AG10803 (cell line): Measurements from ENCODE around the gene DCXR.

ENCODE experiments used
- DNase-seq: peaks from one replicate; pipeline ENCODE4 v3.0.0; 2010; ENCODE audit warnings: low read depth
- H3K4me3 ChIP-seq: 2 replicates; pipeline ENCODE4 v1.5.1; 2011; ENCODE audit warnings: mild to moderate bottlenecking, low read length, control low read depth
- CTCF ChIP-seq: conservative IDR thresholded peaks from 2 replicates; pipeline ENCODE4 v1.5.1; 2011; ENCODE audit warnings: mild to moderate bottlenecking, low read length, control low read depth, inconsistent platforms

DCXR gene

GRCh38 chr17:82000803-82001570, 36.5 kb downstream of the DCXR start:
- DNase-seq: no peak
- TF ChIP-seq CTCF: no peak
- no peak overlapping the region for H3K4me3 ChIP-seq

GRCh38 chr17:81999976-82000802, 37.3 kb downstream of the DCXR start:
- DNase-seq: no peak

GRCh38 chr17:81999587-81999975, 37.9 kb downstream of the DCXR start:
- TF ChIP-seq CTCF: no peak
- no peak overlapping the region for H3K4me3 ChIP-seq
- no peak for DNase-seq

More at GRCh38 chr17:81999976-82000802, 37.3 kb downstream of the DCXR start:
- H3K4me3 ChIP-seq: no peak overlapping the region
- no peak for TF ChIP-seq CTCF

GRCh38 chr17:81998691-81999438, 38.6 kb downstream of the DCXR start:
- no peak overlapping the region for H3K4me3 ChIP-seq
- no peak for DNase-seq
- no peak for TF ChIP-seq CTCF

- no peak overlapping the region for H3K4me3 ChIP-seq
- TF ChIP-seq CTCF: no peak
- no peak for DNase-seq
Measured at GRCh38 chr17:81998212-81998611, 39.3 kb downstream of the DCXR start.

- H3K4me3 ChIP-seq: no peak overlapping the region
- no peak for TF ChIP-seq CTCF
- no peak for DNase-seq
Measured at GRCh38 chr17:81996757-81997441, 40.6 kb downstream of the DCXR start.
